Activated T-helper 9 cell treated with anti-CD3 and anti-CD28 coated beads, Interleukin-2, amount 50 U/mL, for 16 hours (primary cell): Measurements from ENCODE around the gene C9.
"Not testable (repeated sequence)": the region's sequence is repeated elsewhere in the genome, so short reads cannot be mapped to it uniquely, and the experiment has no call there.

Experiments used
- DNase-seq: peaks from one replicate; pipeline ENCODE4 v3.0.0-alpha.2; 2020; ENCODE audit warnings: low read depth

C9 gene

DNA sequence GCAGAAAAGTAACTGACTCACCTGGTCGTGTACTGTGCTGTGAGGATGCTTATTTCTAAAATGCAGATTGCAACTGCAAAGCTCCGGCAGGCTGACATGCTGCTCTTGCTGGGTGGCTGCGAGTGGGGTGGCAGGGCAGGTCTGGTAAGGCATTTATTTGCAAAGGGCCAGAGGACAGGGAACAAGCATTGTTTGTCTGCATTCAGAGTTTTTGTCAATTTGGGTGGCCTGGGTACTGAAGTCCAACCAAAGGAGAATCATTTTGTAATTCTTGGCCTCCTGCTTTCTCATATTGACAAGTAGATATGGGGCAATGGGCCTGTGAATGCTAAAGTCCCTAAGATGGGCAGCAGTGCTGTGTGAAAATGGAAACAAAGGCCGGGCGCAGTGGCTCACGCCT, at the start of gene C9:
C9 (minus strand) TSS at position 129 of the 400 bp plus-strand sequence; CDS start at position 98, 31 bp downstream.
- DNase-seq: no peak

DNA sequence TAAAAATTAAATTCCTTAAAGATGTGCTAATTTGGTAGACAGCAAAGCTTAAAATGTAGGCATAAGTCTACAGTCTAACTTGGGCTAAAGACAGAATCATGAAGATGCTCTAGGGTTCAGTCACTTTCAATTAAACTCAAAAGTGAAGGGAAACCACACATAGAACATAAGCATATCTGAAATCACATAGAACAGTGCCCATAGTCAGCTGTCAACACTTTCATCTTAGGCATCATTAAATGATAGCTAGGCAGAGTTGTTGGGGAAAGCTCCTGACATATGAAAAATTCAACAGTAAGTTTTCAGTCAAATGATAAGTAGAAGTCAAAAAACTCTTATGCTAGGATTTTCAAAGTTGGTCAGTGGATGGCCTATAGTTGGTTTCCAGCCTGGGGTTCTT, 49.5 kb upstream of the C9 start:
- DNase-seq: no peak

DNA sequence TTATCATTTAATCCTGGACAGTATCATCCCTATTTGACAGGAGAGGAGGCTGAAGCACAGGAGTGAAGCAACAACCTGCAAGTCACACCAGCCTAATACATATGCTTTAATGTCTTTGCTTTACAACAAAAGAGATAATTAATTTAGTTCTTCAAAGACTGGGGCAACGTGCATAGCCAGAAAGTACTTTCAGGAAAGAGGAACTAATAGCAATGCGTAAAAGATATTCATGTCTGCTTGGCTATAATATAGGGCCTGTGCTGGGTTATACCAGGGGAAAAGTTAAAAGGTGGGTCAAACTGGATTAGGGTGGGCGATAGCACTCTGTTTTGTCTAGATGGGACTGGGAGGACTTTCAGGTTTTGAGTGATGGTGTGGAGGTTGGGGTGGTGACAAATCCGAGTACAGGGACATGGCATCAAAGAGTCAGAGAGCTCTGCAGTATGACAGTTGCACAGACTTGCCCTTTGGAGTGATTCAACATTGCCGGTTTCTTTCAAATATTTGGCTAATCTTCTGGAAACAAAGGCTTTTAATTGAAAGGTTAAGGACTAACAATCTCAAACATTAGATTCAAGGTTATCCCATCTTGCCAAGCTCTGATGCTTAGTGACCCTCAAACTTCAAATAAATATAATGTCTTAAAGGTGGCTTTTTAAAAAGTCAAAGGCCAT, 48.6 kb upstream of the C9 start:
- DNase-seq: no peak

DNA sequence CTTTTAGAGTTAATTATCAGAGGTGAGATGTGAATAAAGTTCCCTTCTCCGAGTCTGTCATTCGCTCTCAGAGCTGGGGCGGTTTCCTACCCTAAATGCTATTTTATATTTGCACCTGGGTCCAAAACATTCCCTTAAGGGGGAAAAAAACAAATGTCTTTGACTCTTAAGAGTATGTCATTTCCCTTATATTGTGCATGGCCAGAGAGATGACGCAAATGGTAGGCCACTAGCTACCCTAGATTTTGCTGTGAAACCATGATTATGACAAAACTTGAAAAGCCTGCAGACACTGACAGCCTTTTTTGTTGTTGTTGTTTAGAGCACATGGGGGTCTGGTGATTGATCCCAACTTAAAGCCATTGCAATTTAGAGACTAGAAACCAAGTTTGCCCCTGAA, 47.7 kb upstream of the C9 start:
- DNase-seq: no peak

DNA sequence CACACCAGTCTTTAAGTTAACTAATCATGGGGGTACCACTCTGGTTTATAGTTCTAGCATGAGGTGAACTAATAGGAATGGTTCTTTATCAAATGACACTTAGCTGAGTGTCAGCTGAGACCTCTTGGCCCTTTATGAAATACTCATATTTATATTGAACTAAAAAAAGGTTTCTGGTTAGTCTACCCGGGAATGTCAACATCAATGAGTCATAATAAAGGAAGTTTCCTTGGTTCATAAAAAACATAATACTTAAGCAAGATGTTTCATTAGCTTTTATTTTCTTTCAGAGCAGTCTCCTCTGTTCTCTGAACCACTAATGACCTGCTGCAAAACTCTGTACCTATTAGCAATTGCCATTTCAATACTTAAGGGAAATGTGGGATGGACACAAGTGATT, 46.8 kb upstream of the C9 start:
- DNase-seq: no peak

DNA sequence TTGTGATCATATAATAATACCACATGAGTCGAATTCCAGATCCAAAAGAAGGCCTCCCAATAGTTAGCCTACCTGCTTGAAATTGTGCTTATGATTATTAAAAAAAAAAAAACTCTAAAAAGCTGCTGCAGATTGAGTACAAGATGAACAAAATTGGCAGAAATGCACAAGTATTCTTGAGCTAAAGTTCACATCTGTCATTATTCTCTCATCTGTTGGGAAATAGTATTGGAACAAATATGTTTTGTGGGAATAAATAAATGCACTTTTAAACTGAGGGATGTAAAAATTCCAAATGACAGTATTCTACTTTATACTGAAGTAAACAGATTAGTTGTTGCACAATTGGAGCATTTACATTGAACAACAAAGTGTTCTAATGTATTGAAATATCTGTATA, 44.7 kb upstream of the C9 start:
- no peak for DNase-seq

DNA sequence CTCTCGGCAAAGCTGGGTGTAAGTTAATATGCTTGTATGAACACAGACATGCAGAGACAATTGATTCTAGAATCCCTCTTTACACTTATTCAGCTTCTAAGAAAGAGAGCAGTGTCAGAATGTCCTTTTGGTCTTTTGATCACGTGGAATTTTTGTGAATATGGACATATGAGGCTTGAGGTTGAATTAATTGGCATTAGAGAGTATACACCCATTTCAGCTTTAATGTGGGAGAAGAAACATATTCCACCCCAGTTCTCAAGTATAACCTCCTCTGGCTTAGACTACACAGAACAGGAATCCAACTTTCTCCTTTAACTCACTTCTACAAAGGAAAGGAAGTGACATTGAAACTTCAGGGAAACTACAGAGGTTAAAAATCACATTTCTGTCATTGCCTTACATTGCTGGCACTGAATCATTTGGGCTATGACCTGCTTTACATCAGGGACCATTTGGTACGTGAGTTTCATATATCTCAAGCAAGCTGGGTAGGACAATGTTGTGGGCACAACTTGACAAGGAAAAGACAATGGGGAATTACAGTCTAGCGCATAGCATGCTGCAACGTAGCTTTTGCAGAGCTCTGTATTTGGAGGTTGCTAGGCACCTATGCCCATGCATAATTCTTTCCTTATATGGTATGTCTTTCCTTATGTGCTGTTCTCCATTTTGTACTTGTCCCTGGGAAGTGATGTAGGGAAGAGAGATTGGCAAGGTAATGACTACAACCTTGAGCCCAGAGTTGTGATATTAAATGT, 41.0 kb upstream of the C9 start:
- no peak for DNase-seq

DNA sequence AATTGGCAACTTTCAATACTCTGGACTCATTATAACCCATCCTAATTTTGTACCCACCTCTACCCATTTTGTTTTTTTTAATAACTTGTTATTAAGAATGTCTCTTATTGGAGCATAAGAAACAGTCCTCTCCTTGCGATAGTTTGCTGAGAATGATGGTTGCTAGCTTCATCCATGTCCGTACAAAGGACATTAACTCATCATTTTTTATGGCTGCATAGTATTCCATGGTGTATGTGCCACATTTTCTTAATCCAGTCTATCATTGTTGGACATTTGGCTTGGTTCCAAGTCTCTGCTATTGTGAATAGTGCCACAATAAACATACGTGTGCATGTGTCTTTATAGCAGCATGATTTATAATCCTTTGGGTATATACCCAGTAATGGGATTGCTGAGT, 39.5 kb upstream of the C9 start:
- not testable (repeated sequence) for DNase-seq

DNA sequence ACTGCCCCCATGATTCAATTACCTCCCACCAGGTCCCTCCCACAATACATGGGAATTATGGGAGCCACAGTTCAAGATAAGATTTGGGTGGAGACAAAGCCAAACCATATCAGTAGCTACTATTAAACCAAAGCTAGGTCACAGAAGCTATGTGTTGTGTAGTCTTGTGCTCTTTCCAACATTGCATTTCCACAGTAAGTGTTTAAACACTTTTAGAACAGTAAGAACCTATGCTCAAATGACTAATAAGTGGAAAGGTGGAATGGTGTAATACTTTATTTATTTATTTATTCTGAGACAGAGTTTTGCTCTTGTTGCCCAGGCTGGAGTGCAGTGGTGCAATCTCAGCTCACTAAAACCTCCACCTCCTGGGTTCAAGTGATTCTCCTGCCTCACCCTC, 37.8 kb upstream of the C9 start:
- not testable (repeated sequence) for DNase-seq

DNA sequence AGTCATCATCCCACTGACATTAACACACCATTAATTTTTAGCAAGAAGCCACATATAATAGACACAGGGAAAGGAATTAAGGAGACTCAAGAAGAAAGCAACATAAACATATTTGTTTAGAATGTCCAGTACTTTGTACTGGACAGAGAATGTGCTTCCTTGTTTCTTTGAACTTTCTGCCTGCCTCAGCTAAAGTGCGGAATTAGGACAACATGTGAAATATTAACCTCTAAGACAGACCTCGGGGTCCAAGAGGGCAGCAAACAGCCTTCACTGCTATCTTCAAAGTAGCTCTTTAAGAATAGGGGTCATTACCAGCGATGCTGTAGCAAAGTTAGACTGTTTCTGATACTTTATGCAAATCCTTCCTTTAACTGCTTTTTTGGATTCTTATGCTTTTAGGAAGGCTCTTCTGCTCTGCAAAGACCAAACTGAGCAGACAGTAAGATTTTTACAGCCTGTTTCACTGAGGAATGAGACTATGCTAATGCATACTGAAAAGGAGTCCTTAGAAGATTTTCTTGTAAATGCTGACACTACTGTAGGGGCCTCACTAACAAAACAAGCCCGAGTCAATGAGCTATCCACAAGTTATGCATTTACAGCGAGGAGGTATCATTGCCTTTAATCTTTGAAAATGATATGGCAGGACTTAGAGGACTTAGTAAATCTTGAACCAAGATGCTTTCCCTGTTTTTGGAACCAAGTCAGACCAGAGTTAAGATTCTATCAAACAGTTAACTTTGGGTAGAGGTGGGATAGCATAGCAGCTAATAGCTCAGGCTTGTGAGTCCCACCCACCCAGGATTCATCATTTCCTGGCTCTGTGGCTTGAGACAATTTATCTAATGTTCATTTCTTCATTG, 36.7 kb upstream of the C9 start:
- no peak for DNase-seq

DNA sequence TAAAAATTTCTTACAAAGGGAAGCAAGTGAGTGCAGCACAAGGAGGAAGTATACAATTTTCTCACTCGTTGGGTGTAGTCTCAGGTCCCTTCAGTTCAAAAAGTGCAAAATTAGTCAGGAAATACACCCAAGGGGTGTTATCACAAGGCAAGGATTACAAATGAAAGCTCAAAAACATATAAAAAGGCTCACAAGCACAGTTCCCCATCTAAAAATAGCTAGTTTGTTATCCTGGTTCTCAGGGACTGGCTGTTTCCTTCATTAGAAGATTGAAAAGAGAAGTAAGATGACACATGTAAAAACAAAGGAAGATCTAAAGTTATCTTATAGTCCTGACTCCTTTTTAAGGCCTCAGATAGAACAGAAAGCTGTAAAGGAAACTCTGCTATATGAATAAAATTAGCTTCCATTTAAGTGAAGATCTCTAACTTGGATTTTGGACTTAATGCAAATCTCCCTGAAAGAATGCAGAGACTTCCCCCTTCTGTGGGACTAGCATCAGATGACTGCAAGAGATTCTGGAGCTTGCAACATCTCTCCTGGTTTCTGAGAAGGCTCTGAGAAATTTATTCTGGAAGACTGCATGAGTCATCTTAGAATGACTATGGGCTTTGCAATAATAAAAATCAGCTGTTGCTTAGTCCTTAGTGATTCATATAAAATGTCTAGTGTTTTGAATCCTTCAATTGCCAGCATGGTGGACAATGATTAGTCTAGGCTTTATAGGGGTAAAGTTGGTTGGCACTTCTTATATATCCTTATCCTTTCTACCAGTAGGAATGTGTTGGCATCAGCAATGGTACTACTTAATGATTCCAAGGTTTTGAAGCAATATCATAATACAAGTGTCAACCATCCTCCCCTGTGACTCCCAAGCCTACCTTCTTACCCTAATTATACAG, 35.1 kb upstream of the C9 start:
- DNase-seq: no peak

DNA sequence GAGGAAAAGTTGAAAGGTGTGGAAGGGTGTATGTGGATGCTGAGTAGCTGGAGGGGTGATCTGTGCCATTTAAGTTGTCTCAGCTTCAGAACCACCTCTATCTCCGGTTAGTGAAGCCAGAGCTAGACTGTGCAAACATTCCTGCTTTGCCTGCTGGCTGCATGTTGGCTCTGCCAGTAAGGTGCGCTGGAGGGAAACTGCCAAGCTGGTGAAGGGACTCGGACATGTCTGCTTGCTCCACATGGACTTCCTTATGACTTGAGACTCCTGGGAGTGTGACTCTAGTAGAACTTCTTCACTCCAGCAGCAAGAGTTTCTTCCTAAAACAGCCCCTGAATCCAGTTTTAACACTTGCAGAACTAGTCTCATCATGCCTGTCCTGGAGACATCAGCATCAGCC, 32.5 kb upstream of the C9 start:
- no peak for DNase-seq

DNA sequence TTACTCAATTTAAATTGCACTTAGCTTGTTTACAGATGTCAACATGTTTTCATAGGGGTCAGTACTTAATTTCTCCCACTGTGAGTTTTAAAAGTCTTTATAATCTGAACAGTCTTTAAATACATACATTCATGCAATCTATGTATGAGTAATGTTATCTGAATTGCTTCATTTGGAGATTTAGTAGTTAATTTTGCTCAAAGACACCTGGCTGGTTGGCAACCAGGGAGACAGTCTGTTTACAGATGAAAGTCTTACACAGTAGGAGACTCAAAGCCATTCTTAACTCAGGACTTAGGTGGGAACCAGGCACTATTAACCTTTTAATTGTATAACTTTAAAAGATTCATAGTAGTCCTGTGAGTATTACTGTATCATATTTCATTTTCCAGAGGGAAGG, 31.2 kb upstream of the C9 start:
- no peak for DNase-seq

DNA sequence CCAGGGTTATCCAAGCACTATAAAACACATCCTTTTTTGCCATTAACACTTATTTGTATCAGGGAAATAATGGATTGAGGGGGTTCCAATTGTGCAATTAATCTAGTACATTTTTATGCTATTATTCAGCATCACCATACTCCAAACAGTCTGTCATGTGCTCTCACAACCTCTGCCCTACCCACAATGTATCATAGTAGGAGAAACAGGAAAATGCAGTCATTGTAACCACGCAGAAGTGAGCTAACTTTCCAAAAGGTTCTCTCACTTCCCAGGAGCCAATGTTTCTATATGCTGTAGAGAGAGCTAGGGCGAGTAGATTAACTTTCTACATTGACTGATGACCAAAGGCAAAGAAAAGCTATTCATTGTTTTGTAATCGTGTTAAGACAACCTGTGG, 30.7 kb upstream of the C9 start:
- DNase-seq: no peak

DNA sequence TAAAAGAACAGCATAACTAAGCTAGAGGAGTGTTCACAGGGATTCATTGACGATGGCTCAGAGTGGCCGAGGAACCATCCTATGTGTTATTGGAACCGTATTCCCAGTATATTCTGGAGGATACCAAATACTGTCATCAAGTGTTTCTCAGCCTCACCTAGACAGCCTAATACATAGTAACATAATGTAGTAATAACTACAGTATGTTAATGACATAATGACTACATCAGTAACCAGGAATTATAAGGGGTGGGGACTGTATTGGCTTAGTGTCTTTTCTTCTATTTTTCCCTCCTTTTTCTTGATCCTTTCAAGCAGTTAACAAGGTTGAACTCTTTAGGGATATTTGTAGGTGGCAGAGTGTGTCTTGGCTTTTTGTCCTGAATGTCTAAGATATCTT, 26.6 kb upstream of the C9 start:
- no peak for DNase-seq

DNA sequence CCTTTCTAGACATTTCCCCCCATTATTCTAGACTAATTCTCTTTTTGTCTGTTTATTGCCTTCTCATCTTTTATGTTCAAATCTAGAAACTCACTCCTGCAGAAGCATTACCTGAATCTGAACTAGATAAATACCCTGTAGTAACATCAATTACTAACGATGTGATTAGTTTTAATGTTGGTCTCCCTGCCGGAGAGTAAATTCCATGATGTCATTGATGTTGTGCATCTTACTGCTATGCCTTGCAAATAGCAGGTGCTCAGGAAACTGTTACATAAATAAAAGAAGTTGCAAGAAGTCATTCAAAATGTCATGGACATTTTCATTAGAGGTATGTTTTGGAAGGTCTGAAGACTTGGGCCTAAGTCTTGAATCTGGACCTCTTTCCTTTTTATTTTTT, 23.0 kb upstream of the C9 start:
- no peak for DNase-seq

DNA sequence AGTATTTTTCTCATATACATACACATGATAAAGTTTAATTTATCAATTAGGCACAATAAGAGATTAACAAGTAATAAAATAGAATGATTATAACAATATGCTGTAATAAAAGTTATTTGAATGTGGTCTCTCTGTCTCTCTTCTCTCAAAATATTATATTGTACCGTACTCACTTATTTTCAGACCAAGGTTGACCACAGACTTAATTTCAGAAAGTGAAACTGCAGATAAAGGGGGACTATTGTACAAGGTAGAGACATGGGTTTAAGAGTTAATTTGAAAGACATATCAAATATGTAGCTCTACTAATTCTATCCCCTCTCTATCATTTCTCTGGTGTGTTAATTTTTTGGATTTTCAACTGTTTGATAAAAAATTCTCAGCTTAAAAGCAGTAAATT, 20.0 kb upstream of the C9 start:
- DNase-seq: no peak

DNA sequence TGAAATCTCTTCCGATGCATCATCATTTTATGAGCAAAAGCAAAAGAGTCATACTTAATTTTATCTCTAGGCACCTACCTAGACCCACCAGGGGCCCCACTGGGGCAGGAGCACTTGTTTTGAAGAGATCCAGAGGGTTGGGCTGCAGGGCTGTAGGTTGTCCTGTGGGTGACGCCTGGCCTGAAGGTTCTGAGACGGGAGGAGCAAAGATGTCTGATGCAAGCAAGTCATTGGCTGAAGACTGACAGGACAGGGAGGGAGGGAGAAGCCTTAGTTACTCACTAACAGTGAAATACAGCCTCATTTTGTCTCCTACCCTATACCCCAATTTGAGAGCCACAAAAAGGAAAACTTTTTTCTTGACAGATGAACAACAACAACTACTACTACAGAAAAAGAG, 17.1 kb upstream of the C9 start:
- DNase-seq: no peak

DNA sequence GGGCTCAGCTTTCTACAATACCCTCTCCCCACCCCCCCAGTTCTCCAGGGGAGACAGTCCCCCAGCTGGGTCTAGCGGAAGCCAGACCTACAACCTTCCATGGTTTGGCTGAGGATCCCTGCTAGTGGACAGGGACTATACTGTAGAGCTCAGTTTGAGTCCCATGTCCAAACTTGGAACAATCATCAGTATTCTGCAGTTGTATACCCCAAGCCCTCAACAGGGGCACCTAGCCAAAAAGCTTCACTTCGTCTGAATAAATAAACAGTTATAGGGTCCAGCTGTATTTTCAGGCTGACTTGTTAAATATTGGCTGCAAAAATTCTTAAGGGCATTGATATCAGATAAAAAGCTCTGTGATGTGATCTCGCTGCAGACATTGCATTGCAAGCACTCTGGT, 15.4 kb upstream of the C9 start:
- DNase-seq: no peak

DNA sequence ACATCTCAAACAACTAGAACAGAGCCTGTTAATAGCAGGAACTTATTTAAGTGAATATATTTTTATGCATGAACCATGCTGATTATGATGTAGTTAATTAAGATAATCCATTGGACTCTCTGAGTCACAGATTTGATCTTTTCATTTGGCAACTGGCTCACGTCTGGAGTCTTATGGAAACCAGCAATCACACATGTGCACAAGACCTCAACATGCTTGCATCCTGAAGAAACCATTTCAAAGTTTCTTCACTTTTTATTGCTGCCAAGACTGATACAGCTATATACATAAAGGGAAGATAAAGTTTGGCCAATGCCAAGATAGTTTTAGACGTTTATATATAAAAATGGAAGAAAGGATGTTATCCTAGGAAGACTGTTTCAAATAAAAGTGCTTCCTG, 13.3 kb upstream of the C9 start:
- DNase-seq: no peak

DNA sequence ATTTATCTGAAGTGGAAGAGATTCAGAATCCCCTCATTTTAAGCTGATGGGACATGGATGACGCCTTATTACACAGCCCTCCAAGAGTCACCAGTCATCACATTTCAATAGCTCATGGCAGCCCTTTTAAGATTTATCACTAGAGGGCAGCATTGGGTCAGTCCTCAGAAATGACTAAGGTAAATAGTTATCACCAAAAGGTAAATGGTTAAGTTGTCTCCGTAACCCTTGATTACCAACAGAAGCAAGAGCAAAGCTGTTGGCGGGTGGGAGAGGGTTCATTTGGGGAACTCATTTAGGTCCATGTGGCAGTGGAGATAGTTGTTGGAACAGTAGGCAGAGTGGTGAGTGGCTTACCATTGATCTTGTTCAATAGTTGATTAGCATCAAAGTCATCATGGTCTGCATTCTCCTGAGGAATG, 12.0 kb upstream of the C9 start:
- DNase-seq: no peak

DNA sequence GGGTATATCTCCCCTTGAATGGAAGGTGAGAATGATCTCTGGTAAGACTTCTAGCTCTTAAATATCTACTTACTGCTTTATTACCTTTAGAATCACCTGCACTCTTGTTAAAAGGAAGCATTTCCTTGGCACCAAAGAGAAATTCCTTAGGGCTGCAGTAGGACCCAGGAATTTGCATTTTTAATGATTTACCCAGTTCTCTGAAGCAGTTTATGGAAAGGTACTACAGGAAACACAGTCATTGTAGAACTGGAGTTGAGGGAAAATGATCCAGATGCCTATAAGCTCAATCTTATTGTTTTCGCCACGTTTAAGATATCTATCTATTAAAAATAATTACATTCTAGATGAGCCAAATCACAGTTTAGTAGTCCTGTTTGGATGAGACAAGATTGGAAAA, 9.5 kb upstream of the C9 start:
- DNase-seq: no peak
